PFSK-1 (cell line): ENCODE data around the gene IL20RB.

Experiments used
- POLR2AphosphoS5 ChIP-seq: IDR thresholded peaks from 2 replicates; pipeline ENCODE4 v1.6.1; 2012; ENCODE audit warnings: low read depth, mild to moderate bottlenecking, control low read depth, low read length, moderate library complexity
- SIN3A ChIP-seq: IDR thresholded peaks from 2 replicates; pipeline ENCODE4 v1.6.1; 2012; ENCODE audit warnings: mild to moderate bottlenecking, low read length, moderate library complexity, borderline replicate concordance; ENCODE audit not compliant: insufficient read depth
- TAF1 ChIP-seq: IDR thresholded peaks from 2 replicates; pipeline ENCODE4 v1.6.1; 2012; ENCODE audit warnings: low read length, control low read depth, borderline replicate concordance; ENCODE audit not compliant: insufficient read depth
- TF ChIP-seq, protein P1 (sequence below), 2 experiments: IDR thresholded peaks; 2 replicates each; pipeline versions ENCODE4 v1.6.1 to v1.8.0; 2011 to 2012; ENCODE audit warnings: low read depth in 2 of 2, low read length in 2 of 2, control low read depth in 1 of 2, inconsistent platforms in 1 of 2, mild to moderate bottlenecking in 1 of 2, moderate library complexity in 1 of 2; ENCODE audit not compliant: insufficient read depth in 1 of 2

DNA sequence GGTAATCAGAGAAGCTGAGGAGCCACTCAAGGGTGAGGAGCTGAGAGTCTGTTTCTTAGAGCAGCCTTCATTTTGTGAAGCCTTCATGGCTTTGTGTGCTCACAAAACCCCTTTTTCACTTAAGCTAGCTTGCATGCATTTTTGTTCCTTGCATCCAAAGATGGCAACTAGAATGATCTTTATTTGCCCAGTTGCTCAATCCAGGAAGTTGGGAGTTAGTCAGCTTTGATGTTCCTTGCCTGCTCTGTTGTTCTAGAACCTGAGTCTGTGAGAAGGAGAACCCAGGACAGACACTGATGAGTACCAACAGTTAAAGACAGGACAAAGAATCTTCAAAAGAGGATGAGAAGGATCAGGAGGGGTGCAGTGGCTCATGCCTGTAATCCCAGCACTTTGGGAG is 81.8 kb downstream of the IL20RB start:
- TF ChIP-seq, protein P1, sequence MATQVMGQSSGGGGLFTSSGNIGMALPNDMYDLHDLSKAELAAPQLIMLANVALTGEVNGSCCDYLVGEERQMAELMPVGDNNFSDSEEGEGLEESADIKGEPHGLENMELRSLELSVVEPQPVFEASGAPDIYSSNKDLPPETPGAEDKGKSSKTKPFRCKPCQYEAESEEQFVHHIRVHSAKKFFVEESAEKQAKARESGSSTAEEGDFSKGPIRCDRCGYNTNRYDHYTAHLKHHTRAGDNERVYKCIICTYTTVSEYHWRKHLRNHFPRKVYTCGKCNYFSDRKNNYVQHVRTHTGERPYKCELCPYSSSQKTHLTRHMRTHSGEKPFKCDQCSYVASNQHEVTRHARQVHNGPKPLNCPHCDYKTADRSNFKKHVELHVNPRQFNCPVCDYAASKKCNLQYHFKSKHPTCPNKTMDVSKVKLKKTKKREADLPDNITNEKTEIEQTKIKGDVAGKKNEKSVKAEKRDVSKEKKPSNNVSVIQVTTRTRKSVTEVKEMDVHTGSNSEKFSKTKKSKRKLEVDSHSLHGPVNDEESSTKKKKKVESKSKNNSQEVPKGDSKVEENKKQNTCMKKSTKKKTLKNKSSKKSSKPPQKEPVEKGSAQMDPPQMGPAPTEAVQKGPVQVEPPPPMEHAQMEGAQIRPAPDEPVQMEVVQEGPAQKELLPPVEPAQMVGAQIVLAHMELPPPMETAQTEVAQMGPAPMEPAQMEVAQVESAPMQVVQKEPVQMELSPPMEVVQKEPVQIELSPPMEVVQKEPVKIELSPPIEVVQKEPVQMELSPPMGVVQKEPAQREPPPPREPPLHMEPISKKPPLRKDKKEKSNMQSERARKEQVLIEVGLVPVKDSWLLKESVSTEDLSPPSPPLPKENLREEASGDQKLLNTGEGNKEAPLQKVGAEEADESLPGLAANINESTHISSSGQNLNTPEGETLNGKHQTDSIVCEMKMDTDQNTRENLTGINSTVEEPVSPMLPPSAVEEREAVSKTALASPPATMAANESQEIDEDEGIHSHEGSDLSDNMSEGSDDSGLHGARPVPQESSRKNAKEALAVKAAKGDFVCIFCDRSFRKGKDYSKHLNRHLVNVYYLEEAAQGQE (IDR thresholded peaks at IDR 0.05; ENCODE audit: insufficient read depth in 1 of 2, low read depth in 2 of 2, low read length in 2 of 2), result no peak
- TF ChIP-seq SIN3A, result no peak
- no peak for TF ChIP-seq POLR2AphosphoS5
- TF ChIP-seq TAF1, result no peak
